HEK293 (cell line): ENCODE results near the gene MAP1B.

Experiments used
- CTCF ChIA-PET: fragments of 350-600 bp; formaldehyde crosslinking; extraction: SDS; loops from one replicate; lab custom pipeline; 2021; ENCODE audit warnings: antibody characterized with exemption; lab: Yijun Ruan, JAX
- POLR2A ChIA-PET: fragments of 300-600 bp; formaldehyde crosslinking; extraction: SDS; loops from one replicate; lab custom pipeline; 2020; ENCODE audit warnings: antibody characterized with exemption, inconsistent platforms; lab: Yijun Ruan, JAX
- H3K27ac ChIP-seq: fragments of 200-500 bp; sonication (Bioruptor generic); 2 replicates; pipeline ENCODE4 v1.5.1; 2014; ENCODE audit warnings: low read depth, low read length, control low read depth, inconsistent platforms; ENCODE audit errors: extremely low read depth
- H3K36me3 ChIP-seq, 2 experiments: fragments of 200-500 bp in 1 of 2; sonication (Bioruptor generic) in 1 of 2; 1 replicate in 1 of 2; 2 replicates in 1 of 2; pipeline ENCODE4 v1.5.1; 2014 to 2017; ENCODE audit warnings: inconsistent platforms in 2 of 2, low read length in 2 of 2; ENCODE audit not compliant: control insufficient read depth in 2 of 2, insufficient read depth in 1 of 2
- H3K4me1 ChIP-seq: fragments of 200-500 bp; sonication (Bioruptor generic); 2 replicates; pipeline ENCODE4 v1.5.1; 2014; ENCODE audit warnings: mild to moderate bottlenecking, low read length, inconsistent platforms; ENCODE audit not compliant: control insufficient read depth, insufficient read depth
- H3K4me3 ChIP-seq: 2 replicates; pipeline ENCODE4 v1.5.1; 2011; ENCODE audit warnings: low read depth, mild to moderate bottlenecking, control low read depth, low read length, moderate library complexity
- H3K9me3 ChIP-seq: fragments of 200-500 bp; sonication (Bioruptor generic); 2 replicates; pipeline ENCODE4 v1.5.1; 2014; ENCODE audit warnings: low read depth, low read length, inconsistent platforms; ENCODE audit not compliant: control insufficient read depth, insufficient read depth
- GLIS1 ChIP-seq: fragments of 450-650 bp; formaldehyde crosslinking; IDR thresholded peaks from 2 replicates; pipeline ENCODE4 v1.5.1; 2016; ENCODE audit warnings: missing biosample characterization, missing genetic modification characterization
- GLIS2 ChIP-seq: fragments of 450-650 bp; formaldehyde crosslinking; IDR thresholded peaks from 2 replicates; pipeline ENCODE4 v1.5.1; 2016; ENCODE audit warnings: missing biosample characterization, missing genetic modification characterization
- KLF7 ChIP-seq: fragments of 450-650 bp; formaldehyde crosslinking; IDR thresholded peaks from 2 replicates; pipeline ENCODE4 v1.5.1; 2016; ENCODE audit warnings: missing biosample characterization, missing genetic modification characterization, borderline replicate concordance
- KLF8 ChIP-seq: fragments of 450-650 bp; formaldehyde crosslinking; IDR thresholded peaks from 2 replicates; pipeline ENCODE4 v1.5.1; 2016; ENCODE audit warnings: missing biosample characterization, missing genetic modification characterization
- ZNF133 ChIP-seq: fragments of 450-650 bp; formaldehyde crosslinking; IDR thresholded peaks from 2 replicates; pipeline ENCODE4 v1.5.1; 2016; ENCODE audit warnings: missing biosample characterization, missing genetic modification characterization
- ZNF366 ChIP-seq: fragments of 450-650 bp; formaldehyde crosslinking; conservative IDR thresholded peaks from 2 replicates; pipeline ENCODE4 v1.5.1; 2016; ENCODE audit warnings: missing biosample characterization, missing genetic modification characterization
- ZNF391 ChIP-seq: fragments of 450-650 bp; formaldehyde crosslinking; IDR thresholded peaks from 2 replicates; pipeline ENCODE4 v1.5.1; 2016; ENCODE audit warnings: low read depth, missing biosample characterization, missing genetic modification characterization, borderline replicate concordance
- ZNF423 ChIP-seq: fragments of 450-650 bp; formaldehyde crosslinking; IDR thresholded peaks from 2 replicates; pipeline ENCODE4 v1.5.1; 2016; ENCODE audit warnings: missing biosample characterization, missing genetic modification characterization
- ZNF449 ChIP-seq: fragments of 450-650 bp; formaldehyde crosslinking; IDR thresholded peaks from 2 replicates; pipeline ENCODE4 v1.5.1; 2017; ENCODE audit warnings: missing biosample characterization, mild to moderate bottlenecking, missing genetic modification characterization, moderate library complexity
- ZNF664 ChIP-seq: fragments of 450-650 bp; formaldehyde crosslinking; IDR thresholded peaks from 2 replicates; pipeline ENCODE4 v1.5.1; 2016; ENCODE audit warnings: missing biosample characterization, missing genetic modification characterization
- ZSCAN30 ChIP-seq: fragments of 450-650 bp; IDR thresholded peaks from 2 replicates; pipeline ENCODE4 v1.5.1; 2018; ENCODE audit warnings: missing biosample characterization, mild to moderate bottlenecking, missing genetic modification characterization, moderate library complexity
- TF ChIP-seq, protein P1 (sequence below): fragments of 450-650 bp; formaldehyde crosslinking; IDR thresholded peaks from 2 replicates; pipeline ENCODE4 v1.5.1; 2016; ENCODE audit warnings: missing biosample characterization, missing genetic modification characterization
- TF ChIP-seq, protein P2 (sequence below): fragments of 450-650 bp; formaldehyde crosslinking; IDR thresholded peaks from 2 replicates; pipeline ENCODE4 v1.5.1; 2016; ENCODE audit warnings: missing biosample characterization, missing genetic modification characterization
- TF ChIP-seq, protein P3 (sequence below): fragments of 450-650 bp; formaldehyde crosslinking; IDR thresholded peaks from 2 replicates; pipeline ENCODE4 v1.5.1; 2016; ENCODE audit warnings: missing biosample characterization, missing genetic modification characterization

The MAP1B gene

GRCh38 chr5:72107901-72108201 is 576 bp downstream of the MAP1B start:
- Histone ChIP-seq H3K27ac (peak overlapping the region; percentile 84), H3K4me3 (peak overlapping the region; percentile 76)
- no peak for TF ChIP-seq GLIS2 (tag by site-specific recombination)
- TF ChIP-seq, protein P1, sequence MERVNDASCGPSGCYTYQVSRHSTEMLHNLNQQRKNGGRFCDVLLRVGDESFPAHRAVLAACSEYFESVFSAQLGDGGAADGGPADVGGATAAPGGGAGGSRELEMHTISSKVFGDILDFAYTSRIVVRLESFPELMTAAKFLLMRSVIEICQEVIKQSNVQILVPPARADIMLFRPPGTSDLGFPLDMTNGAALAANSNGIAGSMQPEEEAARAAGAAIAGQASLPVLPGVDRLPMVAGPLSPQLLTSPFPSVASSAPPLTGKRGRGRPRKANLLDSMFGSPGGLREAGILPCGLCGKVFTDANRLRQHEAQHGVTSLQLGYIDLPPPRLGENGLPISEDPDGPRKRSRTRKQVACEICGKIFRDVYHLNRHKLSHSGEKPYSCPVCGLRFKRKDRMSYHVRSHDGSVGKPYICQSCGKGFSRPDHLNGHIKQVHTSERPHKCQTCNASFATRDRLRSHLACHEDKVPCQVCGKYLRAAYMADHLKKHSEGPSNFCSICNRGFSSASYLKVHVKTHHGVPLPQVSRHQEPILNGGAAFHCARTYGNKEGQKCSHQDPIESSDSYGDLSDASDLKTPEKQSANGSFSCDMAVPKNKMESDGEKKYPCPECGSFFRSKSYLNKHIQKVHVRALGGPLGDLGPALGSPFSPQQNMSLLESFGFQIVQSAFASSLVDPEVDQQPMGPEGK (tag by site-specific recombination) = 0 out of 2 replicates have a peak, but pooled peaks have one; percentile 37
- TF ChIP-seq ZNF664 (tag by site-specific recombination) = no peak
- no peak for TF ChIP-seq KLF7
- TF ChIP-seq GLIS1 = peak; percentile 43; the same call in 1 of the 2 replicates
- TF ChIP-seq ZNF423 (tag by site-specific recombination) = no peak
- TF ChIP-seq ZNF391 = no peak
- TF ChIP-seq, protein P2, sequence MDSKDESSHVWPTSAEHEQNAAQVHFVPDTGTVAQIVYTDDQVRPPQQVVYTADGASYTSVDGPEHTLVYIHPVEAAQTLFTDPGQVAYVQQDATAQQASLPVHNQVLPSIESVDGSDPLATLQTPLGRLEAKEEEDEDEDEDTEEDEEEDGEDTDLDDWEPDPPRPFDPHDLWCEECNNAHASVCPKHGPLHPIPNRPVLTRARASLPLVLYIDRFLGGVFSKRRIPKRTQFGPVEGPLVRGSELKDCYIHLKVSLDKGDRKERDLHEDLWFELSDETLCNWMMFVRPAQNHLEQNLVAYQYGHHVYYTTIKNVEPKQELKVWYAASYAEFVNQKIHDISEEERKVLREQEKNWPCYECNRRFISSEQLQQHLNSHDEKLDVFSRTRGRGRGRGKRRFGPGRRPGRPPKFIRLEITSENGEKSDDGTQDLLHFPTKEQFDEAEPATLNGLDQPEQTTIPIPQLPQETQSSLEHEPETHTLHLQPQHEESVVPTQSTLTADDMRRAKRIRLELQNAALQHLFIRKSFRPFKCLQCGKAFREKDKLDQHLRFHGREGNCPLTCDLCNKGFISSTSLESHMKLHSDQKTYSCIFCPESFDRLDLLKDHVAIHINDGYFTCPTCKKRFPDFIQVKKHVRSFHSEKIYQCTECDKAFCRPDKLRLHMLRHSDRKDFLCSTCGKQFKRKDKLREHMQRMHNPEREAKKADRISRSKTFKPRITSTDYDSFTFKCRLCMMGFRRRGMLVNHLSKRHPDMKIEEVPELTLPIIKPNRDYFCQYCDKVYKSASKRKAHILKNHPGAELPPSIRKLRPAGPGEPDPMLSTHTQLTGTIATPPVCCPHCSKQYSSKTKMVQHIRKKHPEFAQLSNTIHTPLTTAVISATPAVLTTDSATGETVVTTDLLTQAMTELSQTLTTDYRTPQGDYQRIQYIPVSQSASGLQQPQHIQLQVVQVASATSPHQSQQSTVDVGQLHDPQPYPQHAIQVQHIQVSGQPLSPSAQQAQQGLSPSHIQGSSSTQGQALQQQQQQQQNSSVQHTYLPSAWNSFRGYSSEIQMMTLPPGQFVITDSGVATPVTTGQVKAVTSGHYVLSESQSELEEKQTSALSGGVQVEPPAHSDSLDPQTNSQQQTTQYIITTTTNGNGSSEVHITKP (tag by site-specific recombination) = peak; percentile 43; the same call in 1 of the 2 replicates
- TF ChIP-seq ZNF366 (tag by site-specific recombination) = peak; percentile 36; the same call in 1 of the 2 replicates

DNA sequence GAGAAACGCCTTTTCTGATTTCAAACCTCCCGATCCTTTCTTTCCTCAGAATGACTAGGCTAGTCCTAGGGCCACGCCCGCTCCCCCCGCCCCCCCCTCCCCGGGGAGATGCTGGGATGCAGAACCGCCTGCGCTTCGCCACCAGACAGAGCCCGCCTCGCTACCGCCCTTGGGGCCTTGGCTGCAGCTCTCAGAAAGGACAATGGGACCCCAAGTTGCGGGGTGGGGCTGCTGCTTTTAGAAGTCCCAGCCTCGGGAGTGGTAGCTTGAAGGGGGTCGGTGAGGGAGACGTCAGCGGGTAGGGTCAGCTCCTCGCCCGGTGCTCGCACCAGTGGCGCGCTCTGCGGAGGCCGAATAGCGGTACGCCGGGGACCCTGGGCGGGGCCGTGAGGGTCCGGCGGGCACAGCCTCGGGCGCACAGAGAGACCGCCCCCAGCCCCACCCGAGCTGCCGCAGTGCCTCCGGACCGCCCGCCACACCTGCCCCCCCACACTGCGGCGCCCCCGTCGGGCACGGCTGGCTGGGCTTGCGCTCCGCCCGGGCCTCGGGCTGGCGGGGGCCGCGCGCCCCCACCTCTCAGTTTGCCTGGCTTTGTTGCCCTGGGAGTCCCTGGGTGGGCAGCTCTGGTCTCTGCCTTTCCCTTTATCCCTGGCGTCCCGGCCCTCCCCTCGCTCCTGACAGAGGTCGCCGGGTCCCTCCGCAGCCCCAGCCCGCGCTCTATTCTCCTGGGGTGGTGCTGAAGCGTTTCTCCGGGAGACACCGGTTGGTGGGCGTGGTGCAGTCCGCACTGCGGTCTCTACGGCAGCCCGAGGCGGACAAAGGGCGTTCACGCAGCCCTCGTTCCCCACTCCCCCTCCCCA is 1.2 kb downstream of the MAP1B start:
- H3K27ac ChIP-seq = peak overlapping the region; percentile 84; the same call in 1 of the 2 replicates
- TF ChIP-seq, protein P1 (tag by site-specific recombination) = peak; percentile 62
- TF ChIP-seq, protein P2 (tag by site-specific recombination) = peak; percentile 55; the same call in 1 of the 2 replicates
- peak; percentile 33 for TF ChIP-seq ZSCAN30 (tag by site-specific recombination)
- no peak for TF ChIP-seq ZNF133 (tag by site-specific recombination)
- TF ChIP-seq, protein P3, sequence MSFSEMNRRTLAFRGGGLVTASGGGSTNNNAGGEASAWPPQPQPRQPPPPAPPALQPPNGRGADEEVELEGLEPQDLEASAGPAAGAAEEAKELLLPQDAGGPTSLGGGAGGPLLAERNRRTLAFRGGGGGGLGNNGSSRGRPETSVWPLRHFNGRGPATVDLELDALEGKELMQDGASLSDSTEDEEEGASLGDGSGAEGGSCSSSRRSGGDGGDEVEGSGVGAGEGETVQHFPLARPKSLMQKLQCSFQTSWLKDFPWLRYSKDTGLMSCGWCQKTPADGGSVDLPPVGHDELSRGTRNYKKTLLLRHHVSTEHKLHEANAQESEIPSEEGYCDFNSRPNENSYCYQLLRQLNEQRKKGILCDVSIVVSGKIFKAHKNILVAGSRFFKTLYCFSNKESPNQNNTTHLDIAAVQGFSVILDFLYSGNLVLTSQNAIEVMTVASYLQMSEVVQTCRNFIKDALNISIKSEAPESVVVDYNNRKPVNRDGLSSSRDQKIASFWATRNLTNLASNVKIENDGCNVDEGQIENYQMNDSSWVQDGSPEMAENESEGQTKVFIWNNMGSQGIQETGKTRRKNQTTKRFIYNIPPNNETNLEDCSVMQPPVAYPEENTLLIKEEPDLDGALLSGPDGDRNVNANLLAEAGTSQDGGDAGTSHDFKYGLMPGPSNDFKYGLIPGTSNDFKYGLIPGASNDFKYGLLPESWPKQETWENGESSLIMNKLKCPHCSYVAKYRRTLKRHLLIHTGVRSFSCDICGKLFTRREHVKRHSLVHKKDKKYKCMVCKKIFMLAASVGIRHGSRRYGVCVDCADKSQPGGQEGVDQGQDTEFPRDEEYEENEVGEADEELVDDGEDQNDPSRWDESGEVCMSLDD (tag by site-specific recombination) = peak; percentile 61; the same call in 1 of the 2 replicates
- peak; percentile 72; the same call in 1 of the 2 replicates for TF ChIP-seq ZNF449 (tag by site-specific recombination)
- TF ChIP-seq GLIS2 (tag by site-specific recombination) = peak; percentile 77
- peak; percentile 9; the same call in 1 of the 2 replicates for TF ChIP-seq KLF8 (tag by site-specific recombination)

More at GRCh38 chr5:72107901-72108201, 576 bp downstream of the MAP1B start:
- ChIA-PET CTCF (interaction anchor here (0.7 to 0.8 kb wide), 2 partner anchors 17 to 162 kb away, joined by 3 read pairs; no protein-coding TSS in a partner anchor), POLR2A (interaction anchor here (0.7 kb wide), 2 partner anchors 180 to 212 kb away, joined by 3 to 4 read pairs; partner anchors contain the start of genes MRPS27 and PTCD2)
- no peaks in the 10 kb centered on the region for H3K36me3 ChIP-seq
- H3K4me1 ChIP-seq = no peaks in the 10 kb centered on the region; the same call in 1 of the 2 replicates
- no peaks in the 10 kb centered on the region for H3K9me3 ChIP-seq

More for the DNA sequence above, 1.2 kb downstream of the MAP1B start:
- Histone ChIP-seq H3K9me3 (no peaks in the 10 kb centered on the region), H3K4me3 (peak overlapping the region; percentile 76), H3K4me1 (no peaks in the 10 kb centered on the region; the same call in 1 of the 2 replicates), H3K36me3 (no peaks in the 10 kb centered on the region)
- ChIA-PET POLR2A (interaction anchor here (0.6 to 0.7 kb wide), 3 partner anchors 32 to 212 kb away, joined by 3 to 4 read pairs (median 3); partner anchors contain the start of genes MRPS27 and PTCD2), CTCF (interaction anchor here (0.7 to 0.9 kb wide), 3 partner anchors 16 to 325 kb away, joined by 3 to 4 read pairs (median 3); no protein-coding TSS in a partner anchor)
